ENCODE results near the gene JADE1. TPM values are rescaled to one million over a fixed set of nuclear protein-coding genes. Genes with fewer than 3 reads are reported as not detected.

JADE1 gene
- polyA plus RNA-seq, 1 of the 3 experiments (the other 2 are of a cell fraction), result 9.1 TPM

GRCh38 chr4:128858879-128859671 is 49.6 kb downstream of the JADE1 start:
- H3K27me3 ChIP-seq (ENCODE audit: insufficient read depth), result no peaks in the 10 kb centered on the region
- H3K4me3 ChIP-seq (ENCODE audit: low read depth in 2 of 2, low read length in 1 of 2), result no peak overlapping the region
- TF ChIP-seq, protein P1, sequence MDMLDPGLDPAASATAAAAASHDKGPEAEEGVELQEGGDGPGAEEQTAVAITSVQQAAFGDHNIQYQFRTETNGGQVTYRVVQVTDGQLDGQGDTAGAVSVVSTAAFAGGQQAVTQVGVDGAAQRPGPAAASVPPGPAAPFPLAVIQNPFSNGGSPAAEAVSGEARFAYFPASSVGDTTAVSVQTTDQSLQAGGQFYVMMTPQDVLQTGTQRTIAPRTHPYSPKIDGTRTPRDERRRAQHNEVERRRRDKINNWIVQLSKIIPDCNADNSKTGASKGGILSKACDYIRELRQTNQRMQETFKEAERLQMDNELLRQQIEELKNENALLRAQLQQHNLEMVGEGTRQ (IDR thresholded peaks at IDR 0.05; ENCODE audit: borderline replicate concordance, low read depth, low read length), result no peak
- TF ChIP-seq NFIC (IDR thresholded peaks at IDR 0.05; ENCODE audit: borderline replicate concordance), result no peak
- H3K79me2 ChIP-seq (ENCODE audit: insufficient read depth), result peaks cover 9% of the 10 kb centered on the region; the same call in 1 of the 2 replicates
- H3F3A ChIP-seq (replicated peaks; ENCODE audit: insufficient read depth), result no peaks in the 10 kb centered on the region
- no peak overlapping the region for H3K9ac ChIP-seq
- no peak overlapping the region for H3K27ac ChIP-seq (ENCODE audit: low read depth in 2 of 2, low read length in 1 of 2)
- no peaks in the 10 kb centered on the region for H3K9me2 ChIP-seq
- H3K9me3 ChIP-seq, result no peaks in the 10 kb centered on the region
- H2AFZ ChIP-seq (ENCODE audit: low read depth), result no peak overlapping the region
- POLR2A ChIA-PET, result no interaction called here
- H4K20me1 ChIP-seq (ENCODE audit: insufficient read depth), result no peaks in the 10 kb centered on the region
- WGBS (ENCODE audit: low lambda C conversion rate), result 90% methylated on average over 18 of the region's 18 CpGs
- no peak overlapping the region; the same call in 1 of the 2 replicates for H3K4me2 ChIP-seq
- H3K4me1 ChIP-seq (ENCODE audit: control insufficient read depth in 1 of 2, insufficient read depth in 2 of 2, low read depth in 1 of 2, low read length in 1 of 2), result peaks cover 0 to 17% of the 10 kb centered on the region in 2 experiments; a peak in 1 of 4 replicates
- DNase-seq, result no peak
- CTCF ChIA-PET, result no interaction called here
- H3K36me3 ChIP-seq (replicated peaks in 1 of 2; ENCODE audit: control insufficient read depth in 1 of 2, insufficient read depth in 2 of 2, low read length in 1 of 2), result peaks cover 44 to 78% of the 10 kb centered on the region in 2 experiments

GRCh38 chr4:128859887-128860677 is 50.6 kb downstream of the JADE1 start:
- no peak for DNase-seq
- no peaks in the 10 kb centered on the region for H3F3A ChIP-seq (replicated peaks; ENCODE audit: insufficient read depth)
- TF ChIP-seq TCF12 (IDR thresholded peaks at IDR 0.05), result peak; percentile 69
- no peak for TF ChIP-seq ELF1 (IDR thresholded peaks at IDR 0.05)
- 0 out of 2 replicates have a peak, but pooled peaks have one; percentile 11 for TF ChIP-seq POLR2AphosphoS5 (IDR thresholded peaks at IDR 0.05; ENCODE audit: low read depth, low read length)
- no peaks in the 10 kb centered on the region for H3K9me2 ChIP-seq
- H3K27ac ChIP-seq (ENCODE audit: low read depth in 2 of 2, low read length in 1 of 2), result peak overlapping the region in 1 of 2 experiments; percentile 8; a peak in 1 of 4 replicates
- POLR2A ChIA-PET, result no interaction called here
- no peak overlapping the region for H3K4me3 ChIP-seq (ENCODE audit: low read depth in 2 of 2, low read length in 1 of 2)
- no peak overlapping the region for H2AFZ ChIP-seq (ENCODE audit: low read depth)
- 72% methylated on average over 6 of the region's 6 CpGs for WGBS (ENCODE audit: low lambda C conversion rate)
- peaks cover 4% of the 10 kb centered on the region; the same call in 1 of the 2 replicates for H3K79me2 ChIP-seq (ENCODE audit: insufficient read depth)
- H3K36me3 ChIP-seq (replicated peaks in 1 of 2; ENCODE audit: control insufficient read depth in 1 of 2, insufficient read depth in 2 of 2, low read length in 1 of 2), result peaks cover 38 to 78% of the 10 kb centered on the region in 2 experiments
- peaks cover 0 to 22% of the 10 kb centered on the region in 2 experiments; a peak in 1 of 4 replicates for H3K4me1 ChIP-seq (ENCODE audit: control insufficient read depth in 1 of 2, insufficient read depth in 2 of 2, low read depth in 1 of 2, low read length in 1 of 2)
- no peaks in the 10 kb centered on the region for H3K27me3 ChIP-seq (ENCODE audit: insufficient read depth)
- H3K9ac ChIP-seq, result no peak overlapping the region
- no peak overlapping the region for H3K4me2 ChIP-seq
- CTCF ChIA-PET, result no interaction called here
- no peaks in the 10 kb centered on the region for H3K9me3 ChIP-seq
- H4K20me1 ChIP-seq (ENCODE audit: insufficient read depth), result no peaks in the 10 kb centered on the region

GRCh38 chr4:128861856-128862518 is 52.5 kb downstream of the JADE1 start:
- H3K9me2 ChIP-seq, result no peaks in the 10 kb centered on the region
- no peaks in the 10 kb centered on the region for H3F3A ChIP-seq (replicated peaks; ENCODE audit: insufficient read depth)
- H3K4me1 ChIP-seq (ENCODE audit: control insufficient read depth in 1 of 2, insufficient read depth in 2 of 2, low read depth in 1 of 2, low read length in 1 of 2), result peaks cover 0 to 23% of the 10 kb centered on the region in 2 experiments; a peak in 1 of 4 replicates
- H3K36me3 ChIP-seq (replicated peaks in 1 of 2; ENCODE audit: control insufficient read depth in 1 of 2, insufficient read depth in 2 of 2, low read length in 1 of 2), result peaks cover 37 to 79% of the 10 kb centered on the region in 2 experiments
- no peak overlapping the region for H3K9ac ChIP-seq
- no peak overlapping the region for H3K4me2 ChIP-seq
- no peaks in the 10 kb centered on the region for H3K27me3 ChIP-seq (ENCODE audit: insufficient read depth)
- no peak overlapping the region for H3K4me3 ChIP-seq (ENCODE audit: low read depth in 2 of 2, low read length in 1 of 2)
- ChIA-PET POLR2A (interaction anchor here (1.0 kb wide), 1 partner anchor 50 kb away, joined by 3 read pairs; no protein-coding TSS in a partner anchor), CTCF (interaction anchor here (0.8 to 2.6 kb wide), 8 partner anchors 12 to 672 kb away, joined by 3 to 15 read pairs (median 4); no protein-coding TSS in a partner anchor)
- H3K9me3 ChIP-seq, result no peaks in the 10 kb centered on the region
- H3K27ac ChIP-seq (ENCODE audit: low read depth in 2 of 2, low read length in 1 of 2), result no peak overlapping the region
- no peak overlapping the region for H2AFZ ChIP-seq (ENCODE audit: low read depth)
- H3K79me2 ChIP-seq (ENCODE audit: insufficient read depth), result peaks cover 7% of the 10 kb centered on the region; the same call in 1 of the 2 replicates
- TF ChIP-seq ZBTB33 (IDR thresholded peaks at IDR 0.05; ENCODE audit: borderline replicate concordance, low read depth), result no peak
- no peak for TF ChIP-seq RXRA (IDR thresholded peaks at IDR 0.05; ENCODE audit: borderline replicate concordance, low read depth)
- TF ChIP-seq FOXM1 (IDR thresholded peaks at IDR 0.05; ENCODE audit: low read depth), result no peak
- TF ChIP-seq, protein P2, sequence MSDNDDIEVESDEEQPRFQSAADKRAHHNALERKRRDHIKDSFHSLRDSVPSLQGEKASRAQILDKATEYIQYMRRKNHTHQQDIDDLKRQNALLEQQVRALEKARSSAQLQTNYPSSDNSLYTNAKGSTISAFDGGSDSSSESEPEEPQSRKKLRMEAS (IDR thresholded peaks at IDR 0.05; ENCODE audit: low read depth), result no peak
- no peak for TF ChIP-seq MXI1 (IDR thresholded peaks at IDR 0.05; ENCODE audit: low read depth, low read length)
- TF ChIP-seq RAD21 (IDR thresholded peaks at IDR 0.05; ENCODE audit: low read length), result no peak
- TF ChIP-seq YY1 (IDR thresholded peaks at IDR 0.05; ENCODE audit: low read depth), result no peak
- no peak for TF ChIP-seq TCF12 (IDR thresholded peaks at IDR 0.05)
- no peak for TF ChIP-seq TEAD4 (IDR thresholded peaks at IDR 0.05; ENCODE audit: borderline replicate concordance, insufficient read depth)
- no peaks in the 10 kb centered on the region for H4K20me1 ChIP-seq (ENCODE audit: insufficient read depth)
- over 99% methylated on average over 11 of the region's 13 CpGs for WGBS (ENCODE audit: low lambda C conversion rate)
- DNase-seq, result no peak

Measured in SK-N-SH (cell line).